HCT116 (cell line): ENCODE results near the gene LNPEP. TPM values are rescaled to one million over a fixed set of nuclear protein-coding genes. Genes with fewer than 3 reads are reported as not detected.

Experiments
- ATAC-seq: fragments of 200-7000 bp; cut with Tn5 transposase; 2 replicates; pipeline ENCODE4 v1.9.1; 2020; ENCODE audit warnings: mild to moderate bottlenecking, moderate library complexity
- BruUV-seq: library from RNA; stranded (reverse); fragments of 400-500 nt; replicated peaks from 2 replicates; lab custom pipeline; 2021; lab: Mats Ljungman, UMichigan
- CTCF ChIA-PET: fragments of 300-600 bp; sonication (Branson Sonifier 250); formaldehyde crosslinking; loops from one replicate; lab custom pipeline; 2021; ENCODE audit warnings: antibody characterized with exemption; lab: Charles Lee
- POLR2A ChIA-PET: fragments of 300-600, 350-600 bp; sonication (Branson Sonifier 250); formaldehyde crosslinking; loops from one replicate; lab custom pipeline; 2021; ENCODE audit warnings: antibody characterized with exemption; lab: Charles Lee
- RAD21 ChIA-PET, 2 experiments: fragments of 300-600 bp; sonication (Branson Sonifier 250); formaldehyde crosslinking; loops; one replicate each; lab custom pipeline; 2023; ENCODE audit warnings: low total read pairs in 2 of 2; ENCODE audit not compliant: uncharacterized antibody in 2 of 2, unreplicated experiment in 2 of 2, low non-redundant PET in 1 of 2; lab: Charles Lee
- DNase-seq: peaks from one replicate; pipeline ENCODE4 v3.0.0-alpha.2; 2010; ENCODE audit warnings: low read depth, low spot score
- H2AFZ ChIP-seq: fragments of 200-600 bp; shearing (Covaris generic), sonication (generic); 2 replicates; pipeline ENCODE4 v1.6.1; 2017; ENCODE audit warnings: low read depth, mixed run types, mixed read lengths, antibody characterized with exemption, low read length; ENCODE audit not compliant: poor library complexity, severe bottlenecking
- H3K27ac ChIP-seq: 2 replicates; pipeline ENCODE4 v1.5.1; 2012; ENCODE audit warnings: low read depth, low read length
- H3K27me3 ChIP-seq: fragments of 200-600 bp; sonication (generic); 2 replicates; pipeline ENCODE4 v1.6.1; 2016; ENCODE audit warnings: mixed run types, low read length, mixed read lengths; ENCODE audit not compliant: insufficient read depth
- H3K36me3 ChIP-seq, 2 experiments: fragments of 200-500 bp in 1 of 2; fragments of 200-600 bp in 1 of 2; sonication (Bioruptor generic) in 1 of 2; sonication (generic) in 1 of 2; 2 replicates each; pipeline versions ENCODE4 v1.5.1 to v1.6.1; 2014 to 2016; ENCODE audit warnings: low read length in 2 of 2, inconsistent platforms in 1 of 2, mixed read lengths in 1 of 2, mixed run types in 1 of 2; ENCODE audit not compliant: insufficient read depth in 2 of 2, control insufficient read depth in 1 of 2
- H3K4me1 ChIP-seq, 2 experiments: fragments of 200-600 bp in 1 of 2; sonication (generic) in 1 of 2; 2 replicates each; pipeline versions ENCODE4 v1.5.1 to v1.6.1; 2012 to 2017; ENCODE audit warnings: low read length in 2 of 2, inconsistent platforms in 1 of 2, mild to moderate bottlenecking in 1 of 2, mixed read lengths in 1 of 2, mixed run types in 1 of 2, moderate library complexity in 1 of 2; ENCODE audit not compliant: insufficient read depth in 2 of 2, control insufficient read depth in 1 of 2
- H3K4me2 ChIP-seq: fragments of 200-600 bp; sonication (generic); 2 replicates; pipeline ENCODE4 v1.6.1; 2017; ENCODE audit warnings: mixed run types, low read length, mixed read lengths
- H3K4me3 ChIP-seq, 2 experiments: fragments of 200-600 bp in 1 of 2; sonication (generic) in 1 of 2; replicated peaks in 1 of 2; 2 replicates each; pipeline ENCODE4 v1.5.1; 2011 to 2016; ENCODE audit warnings: low read length in 2 of 2, control low read depth in 1 of 2, low read depth in 1 of 2, mild to moderate bottlenecking in 1 of 2, mixed read lengths in 1 of 2, mixed run types in 1 of 2
- H3K79me2 ChIP-seq: fragments of 200-600 bp; sonication (generic); 2 replicates; pipeline ENCODE4 v1.6.1; 2017; ENCODE audit warnings: mild to moderate bottlenecking, mixed run types, low read length, moderate library complexity, mixed read lengths; ENCODE audit not compliant: insufficient read depth
- H3K9ac ChIP-seq: fragments of 200-600 bp; sonication (generic); 2 replicates; pipeline ENCODE4 v1.6.1; 2016; ENCODE audit warnings: low read length, mixed read lengths
- H3K9me2 ChIP-seq: fragments of 200-600 bp; sonication (generic), shearing (Covaris generic); 2 replicates; pipeline ENCODE4 v1.6.1; 2017; ENCODE audit warnings: mixed run types, mild to moderate bottlenecking, moderate library complexity; ENCODE audit not compliant: insufficient read depth
- H3K9me3 ChIP-seq, 2 experiments: fragments of 200-500 bp in 1 of 2; fragments of 200-600 bp in 1 of 2; sonication (Bioruptor generic) in 1 of 2; sonication (generic) in 1 of 2; 2 replicates each; pipeline ENCODE4 v1.6.1; 2014 to 2017; ENCODE audit warnings: low read length in 2 of 2, mixed read lengths in 2 of 2, inconsistent platforms in 1 of 2, low read depth in 1 of 2, mild to moderate bottlenecking in 1 of 2, mixed run types in 1 of 2, moderate library complexity in 1 of 2; ENCODE audit not compliant: control insufficient read depth in 1 of 2, insufficient read depth in 1 of 2
- H4K20me1 ChIP-seq: fragments of 200-600 bp; sonication (generic), shearing (Covaris generic); 2 replicates; pipeline ENCODE4 v1.6.1; 2017; ENCODE audit warnings: mixed run types, mild to moderate bottlenecking, moderate library complexity; ENCODE audit not compliant: insufficient read depth
- EGR1 ChIP-seq: IDR thresholded peaks from 2 replicates; pipeline ENCODE4 v1.6.1; 2012; ENCODE audit warnings: low read depth
- ELF1 ChIP-seq: IDR thresholded peaks from 2 replicates; pipeline ENCODE4 v1.6.1; 2012; ENCODE audit warnings: low read depth, borderline replicate concordance
- JUND ChIP-seq: IDR thresholded peaks from 2 replicates; pipeline ENCODE4 v1.6.1; 2012
- POLR2A ChIP-seq: IDR thresholded peaks from 2 replicates; pipeline ENCODE4 v1.7.0; 2011; ENCODE audit warnings: borderline replicate concordance; ENCODE audit not compliant: insufficient read depth, insufficient read length; ENCODE audit errors: extremely low read depth
- RAD21 ChIP-seq: IDR thresholded peaks from 2 replicates; pipeline ENCODE4 v1.6.1; 2012; ENCODE audit warnings: low read depth, mild to moderate bottlenecking
- SIN3A ChIP-seq: IDR thresholded peaks from 2 replicates; pipeline ENCODE4 v1.6.1; 2012; ENCODE audit warnings: low read depth
- TCF7L2 ChIP-seq: IDR thresholded peaks from 2 replicates; pipeline ENCODE4 v1.7.0; 2011; ENCODE audit warnings: borderline replicate concordance, inconsistent platforms; ENCODE audit not compliant: insufficient read depth, insufficient read length; ENCODE audit errors: extremely low read depth
- YY1 ChIP-seq: IDR thresholded peaks from 2 replicates; pipeline ENCODE4 v1.6.1; 2011; ENCODE audit warnings: low read length, low read depth, moderate library complexity, mild to moderate bottlenecking; ENCODE audit not compliant: insufficient replicate concordance; ENCODE audit errors: extremely low read depth
- ZBTB33 ChIP-seq: IDR thresholded peaks from 2 replicates; pipeline ENCODE4 v1.6.1; 2011; ENCODE audit warnings: mild to moderate bottlenecking, low read length, moderate library complexity; ENCODE audit not compliant: insufficient replicate concordance; ENCODE audit errors: extremely low read depth
- ZFX ChIP-seq: fragments of 450-650 bp; IDR thresholded peaks from 2 replicates; pipeline ENCODE4 v1.6.1; 2017
- intact Hi-C: fragments of 100-400 bp; cut with micrococcal nuclease; formaldehyde crosslinking; loops from 2 replicates; pipeline ENCODE4 v1.10.0; 2022
- total RNA-seq: library from RNA; stranded (reverse); gene quantifications from one replicate; pipeline ENCODE4 v1.2.1, GENCODE V29; 2021; ENCODE audit not compliant: unreplicated experiment

Gene LNPEP
- total RNA-seq, 1 experiment from 2014 or later: 14.9 TPM

- TF ChIP-seq EGR1: no peak
- no peak for TF ChIP-seq ELF1
- TF ChIP-seq TCF7L2: no peak
- no peak for TF ChIP-seq YY1
- TF ChIP-seq ZFX: no peak
- no peak for TF ChIP-seq JUND
- TF ChIP-seq POLR2A: no peak
- no peak for TF ChIP-seq RAD21
- TF ChIP-seq, all 23 proteins: peak for 0
Observed at GRCh38 chr5:97074859-97075489, 139.1 kb downstream of the LNPEP start (continued).

GRCh38 chr5:97075649-97076048 is 139.8 kb downstream of the LNPEP start:
- no peaks in the 10 kb centered on the region for H3K9me3 ChIP-seq
- ChIA-PET POLR2A (no interaction called here), RAD21 (no interaction called here), CTCF (no interaction called here)
- H2AFZ ChIP-seq: no peak overlapping the region
- H3K4me2 ChIP-seq: no peak overlapping the region
- no peaks in the 10 kb centered on the region for H3K79me2 ChIP-seq
- BruUV-seq: no TSS peak
- no peaks in the 10 kb centered on the region for H3K9me2 ChIP-seq
- no peaks in the 10 kb centered on the region for H3K4me1 ChIP-seq
- DNase-seq: no peak
- H3K27ac ChIP-seq: no peak overlapping the region
- no peaks in the 10 kb centered on the region for H3K36me3 ChIP-seq
- intact Hi-C loops: no loop called here
- no peaks in the 10 kb centered on the region for H3K27me3 ChIP-seq
- no peak for TF ChIP-seq JUND
- no peak for TF ChIP-seq ZBTB33
- TF ChIP-seq ELF1: no peak
- no peak for TF ChIP-seq YY1
- TF ChIP-seq SIN3A: no peak
- no peak overlapping the region for H3K9ac ChIP-seq
- no peaks in the 10 kb centered on the region for H4K20me1 ChIP-seq
- no peak for ATAC-seq
- H3K4me3 ChIP-seq: no peak overlapping the region
